Stimulated activated naive CD8-positive, alpha-beta T cell treated with anti-CD3 and anti-CD28 coated beads, Interleukin-15, Interleukin-2, amounts not matched to agents 100 U/mL and 50 U/mL, for 24 hours (primary cell): ENCODE data around the gene ROCK1.
"Not testable (repeated sequence)": the region's sequence is repeated elsewhere in the genome, so short reads cannot be mapped to it uniquely, and the experiment has no call there.

Experiments
- ATAC-seq: fragments of 150-1000 bp; cut with Tn5 transposase; one replicate; pipeline ENCODE4 v1.10.0; 2021
- DNase-seq: peaks from one replicate; pipeline ENCODE4 v3.0.0; 2021

Gene ROCK1

DNA sequence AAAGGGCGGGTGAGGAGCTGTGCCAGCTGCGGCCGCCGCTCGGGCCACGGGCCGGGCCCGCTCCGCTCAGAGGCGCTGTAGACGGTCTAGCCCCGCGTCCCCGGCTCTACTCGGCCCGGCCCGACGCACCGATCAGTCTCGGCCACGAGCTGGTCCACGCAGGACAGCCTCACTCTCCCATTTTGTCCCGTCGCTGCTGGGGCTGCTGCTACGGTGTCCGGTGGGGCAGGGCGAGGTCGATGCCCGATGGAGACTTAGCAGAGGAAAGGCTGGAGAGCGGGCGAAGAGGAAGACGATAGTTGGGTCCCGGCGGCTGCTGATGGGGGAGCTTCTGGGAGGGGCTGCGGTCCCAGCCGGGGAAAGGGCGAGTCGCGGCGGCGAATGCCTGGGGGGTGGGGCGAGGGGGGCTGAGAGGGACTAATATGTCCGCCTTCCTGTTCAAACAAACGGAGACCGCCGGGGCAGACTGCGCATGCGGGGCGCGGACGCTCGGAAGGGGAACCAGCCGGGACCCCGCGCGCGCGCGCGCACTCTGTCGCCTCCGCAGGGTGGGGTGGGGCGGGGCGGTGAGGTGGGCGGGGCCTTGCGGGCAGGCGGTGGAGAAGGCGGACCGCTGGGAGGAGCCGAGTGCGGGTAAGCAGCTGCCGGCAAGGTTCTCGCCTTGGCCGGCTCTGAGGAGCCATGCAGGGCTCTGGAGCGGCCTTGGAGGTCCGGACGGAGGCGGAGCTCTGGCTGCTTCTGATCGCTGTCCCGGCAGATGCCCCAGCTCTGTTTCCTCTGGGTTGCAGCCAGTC, at the start of gene ROCK1:
ROCK1 (minus strand) TSS at position 468 of the 794 bp plus-strand sequence. CDS start 903 bp downstream, outside the sequence.
- peak; percentile 88 for ATAC-seq
- DNase-seq = peak; percentile 99

DNA sequence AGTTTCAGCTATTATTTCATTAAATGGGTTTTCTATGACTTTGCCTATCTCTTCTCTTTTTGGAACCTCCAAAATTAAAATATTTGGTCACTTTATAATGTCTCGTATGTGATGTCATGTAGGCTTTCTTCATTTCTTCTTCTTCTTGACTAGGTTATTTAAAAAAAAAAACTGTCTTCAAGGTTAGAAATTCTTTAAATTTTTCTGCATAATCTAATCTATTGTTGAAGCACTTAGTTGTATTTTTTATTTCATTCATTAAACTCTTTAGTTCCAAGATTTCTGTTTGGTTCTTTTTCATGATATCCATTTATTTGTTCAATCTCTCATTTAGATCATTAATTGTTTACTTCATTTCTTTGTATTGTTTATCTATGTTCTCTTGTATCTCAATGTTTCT, 43.8 kb upstream of the ROCK1 start:
- ATAC-seq = no peak
- DNase-seq = no peak

DNA sequence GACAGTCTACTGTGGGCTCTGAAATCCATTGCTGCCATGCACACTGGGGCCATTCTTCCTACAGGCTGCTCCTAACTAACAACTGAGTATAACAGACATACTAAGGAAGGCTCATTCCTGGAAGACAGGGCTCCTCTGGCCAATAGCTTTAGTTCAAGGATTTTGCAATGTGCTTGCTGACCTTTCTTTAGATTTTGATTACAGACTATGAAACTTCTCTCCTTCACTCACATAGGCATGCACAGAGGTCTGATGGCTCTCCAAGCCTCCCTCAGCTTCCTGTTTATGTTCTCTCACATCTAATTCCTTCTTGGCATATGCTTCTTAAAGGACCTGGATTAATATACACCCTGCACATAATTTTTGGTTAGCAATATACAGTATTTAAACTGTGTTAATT, 34.4 kb upstream of the ROCK1 start:
- ATAC-seq (no peak), DNase-seq (no peak)

DNA sequence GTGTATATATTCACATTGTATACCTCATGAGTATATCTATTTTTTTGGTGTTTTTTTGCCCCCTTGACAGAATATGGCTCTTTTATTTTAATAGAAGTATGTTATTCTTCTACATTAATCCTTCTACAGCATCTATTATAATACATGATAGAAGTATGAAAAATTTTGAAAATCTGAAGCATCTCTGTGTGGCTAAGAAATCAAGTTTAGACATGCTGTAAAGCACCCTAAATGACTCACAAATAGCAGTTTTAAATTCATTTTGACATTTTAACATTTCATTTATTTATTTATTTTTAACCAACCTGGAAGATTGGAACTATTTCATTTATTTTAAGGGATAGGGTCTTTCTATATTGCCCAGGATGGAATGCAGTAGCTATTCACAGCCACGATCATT, 33.8 kb upstream of the ROCK1 start:
- ATAC-seq = no peak

DNA sequence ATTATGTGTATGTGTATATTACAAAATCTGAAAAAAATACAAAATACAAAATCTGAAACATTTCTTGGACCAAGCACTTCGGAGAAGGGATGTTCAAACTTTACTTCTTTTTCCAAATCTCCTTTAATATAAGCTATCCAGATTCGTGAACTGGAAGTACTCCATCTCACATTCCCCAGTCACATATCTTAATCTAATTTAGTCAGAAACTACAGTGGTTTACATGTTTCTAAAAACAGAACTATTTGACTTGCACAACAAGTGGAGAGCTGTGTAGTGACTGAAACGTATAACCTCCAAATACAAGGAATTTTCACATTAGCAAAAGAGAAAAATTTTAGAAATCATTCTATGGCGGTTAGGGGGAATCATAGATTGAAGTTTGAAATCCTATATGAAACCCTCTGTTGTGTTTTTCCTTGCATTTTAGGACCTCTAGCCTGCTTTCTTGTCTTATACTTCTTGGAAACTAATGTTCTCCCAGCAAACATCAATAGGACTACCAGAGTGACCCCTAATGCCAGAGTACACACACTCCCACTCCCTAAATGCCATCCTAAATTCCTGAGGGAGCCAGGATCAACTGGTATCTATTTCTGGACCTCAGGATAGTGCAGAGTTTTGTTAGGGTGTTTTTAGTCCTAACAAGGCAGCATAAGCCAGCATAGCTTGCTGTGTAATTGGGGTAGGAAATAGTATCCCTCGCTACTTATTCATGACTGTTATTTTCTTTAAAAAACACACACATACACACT, 30.2 kb upstream of the ROCK1 start:
- DNase-seq (no peak), ATAC-seq (no peak)

More for the DNA sequence above, 33.8 kb upstream of the ROCK1 start:
- DNase-seq = no peak

DNA sequence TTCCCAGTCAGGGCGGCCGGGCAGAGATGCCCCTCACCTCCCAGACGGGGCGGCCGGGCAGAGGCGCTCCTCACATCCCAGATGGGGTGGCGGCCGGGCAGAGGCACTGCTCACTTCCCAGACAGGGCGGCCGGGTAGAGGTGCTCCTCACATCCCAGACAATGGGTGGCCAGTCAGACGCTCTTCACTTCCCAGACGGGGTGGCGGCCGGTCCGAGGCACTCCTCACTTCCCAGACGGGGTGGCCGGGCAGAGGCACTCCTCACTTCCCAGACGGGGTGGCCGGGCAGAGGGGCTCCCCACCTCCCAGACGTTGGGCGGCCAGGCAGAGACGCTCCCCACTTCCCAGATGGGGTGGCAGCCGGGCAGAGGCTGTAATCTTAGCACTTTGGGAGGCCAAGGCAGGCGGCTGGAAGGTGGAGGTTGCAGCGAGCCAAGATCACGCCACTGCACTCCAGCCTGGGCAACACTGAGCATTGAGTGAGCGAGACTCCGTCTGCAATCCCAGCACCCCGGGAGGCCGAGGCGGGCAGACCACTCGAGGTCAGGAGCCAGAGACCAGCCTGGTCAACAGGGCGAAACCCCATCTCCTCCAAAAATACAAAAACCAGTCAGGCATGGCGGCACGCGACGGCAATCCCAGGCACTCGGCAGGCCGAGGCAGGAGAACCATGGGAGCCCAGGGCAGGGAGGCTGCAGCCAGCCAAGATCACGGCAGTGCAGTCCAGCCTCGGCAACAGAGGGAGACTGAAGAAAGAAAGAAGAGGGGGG, 26.3 kb upstream of the ROCK1 start:
- not testable (repeated sequence) for ATAC-seq, DNase-seq

DNA sequence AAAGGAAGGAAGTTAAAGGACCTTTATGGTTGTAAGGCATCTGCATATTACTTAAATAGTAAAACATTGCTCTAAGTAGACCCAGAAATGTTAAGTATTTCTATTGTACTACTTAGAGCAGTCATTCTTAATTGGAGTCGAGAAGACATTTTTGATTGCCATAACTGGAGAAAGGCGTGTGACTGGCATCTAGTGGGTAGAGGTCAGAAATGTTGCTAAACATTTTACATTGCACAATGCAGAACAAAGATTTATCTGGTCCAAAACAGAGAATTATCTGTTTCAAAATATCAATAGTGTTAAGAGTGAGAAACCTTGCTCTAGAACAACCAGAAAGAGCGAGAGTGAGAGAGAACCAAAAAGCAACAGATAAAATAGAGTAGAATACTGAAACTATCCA, 23.3 kb upstream of the ROCK1 start:
- ATAC-seq = no peak
- no peak for DNase-seq

DNA sequence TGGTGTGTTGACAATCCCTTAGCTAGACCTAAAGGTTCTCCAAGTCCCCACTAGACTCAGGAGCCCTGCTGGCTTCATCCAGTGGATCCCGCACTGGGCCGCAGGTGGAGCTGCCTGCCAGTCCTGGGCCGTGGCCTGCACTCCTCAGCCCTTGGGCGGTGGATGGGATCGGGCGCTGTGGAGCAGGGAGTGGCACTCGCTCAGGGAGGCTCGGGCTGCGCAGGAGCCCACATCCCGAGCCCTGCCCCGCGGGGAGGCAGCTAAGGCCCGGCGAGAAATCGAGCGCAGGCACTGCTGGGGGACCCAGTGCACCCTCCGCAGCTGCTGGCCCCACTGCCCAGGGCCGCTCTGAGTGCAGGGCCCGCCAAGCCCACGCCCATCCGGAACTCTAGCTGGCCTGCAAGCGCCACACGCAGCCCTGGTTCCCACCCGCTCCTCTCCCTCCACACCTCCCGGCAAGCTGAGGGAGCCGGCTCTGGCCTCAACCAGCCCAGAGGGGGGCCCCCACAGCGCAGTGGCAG, 20.8 kb upstream of the ROCK1 start:
- DNase-seq (no peak), ATAC-seq (no peak)

DNA sequence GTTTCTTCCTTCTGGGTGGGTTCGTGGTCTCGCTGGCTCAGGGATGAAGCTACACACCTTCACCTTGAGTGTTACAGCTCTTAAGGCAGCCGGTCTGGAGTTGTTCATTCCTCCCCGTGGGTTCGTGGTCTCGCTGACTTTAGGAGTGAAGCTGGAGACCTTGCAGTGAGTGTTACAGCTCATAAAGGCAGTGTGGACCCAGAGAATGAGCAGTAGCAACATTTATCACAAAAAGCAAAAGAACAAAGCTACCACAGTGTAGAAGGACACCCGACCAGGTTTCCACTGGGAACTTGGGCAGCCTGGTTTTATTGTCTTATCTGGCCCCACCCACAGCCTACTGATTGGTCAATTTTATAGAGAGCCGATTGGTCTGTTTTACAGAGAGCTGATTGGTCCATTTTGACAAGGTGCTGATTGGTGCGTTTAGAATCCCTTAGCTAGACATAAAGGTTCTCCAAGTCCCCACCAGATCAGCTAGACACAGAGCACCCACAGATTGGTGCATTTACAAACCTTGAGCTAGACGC, 20.1 kb upstream of the ROCK1 start:
- ATAC-seq = no peak
- no peak for DNase-seq

DNA sequence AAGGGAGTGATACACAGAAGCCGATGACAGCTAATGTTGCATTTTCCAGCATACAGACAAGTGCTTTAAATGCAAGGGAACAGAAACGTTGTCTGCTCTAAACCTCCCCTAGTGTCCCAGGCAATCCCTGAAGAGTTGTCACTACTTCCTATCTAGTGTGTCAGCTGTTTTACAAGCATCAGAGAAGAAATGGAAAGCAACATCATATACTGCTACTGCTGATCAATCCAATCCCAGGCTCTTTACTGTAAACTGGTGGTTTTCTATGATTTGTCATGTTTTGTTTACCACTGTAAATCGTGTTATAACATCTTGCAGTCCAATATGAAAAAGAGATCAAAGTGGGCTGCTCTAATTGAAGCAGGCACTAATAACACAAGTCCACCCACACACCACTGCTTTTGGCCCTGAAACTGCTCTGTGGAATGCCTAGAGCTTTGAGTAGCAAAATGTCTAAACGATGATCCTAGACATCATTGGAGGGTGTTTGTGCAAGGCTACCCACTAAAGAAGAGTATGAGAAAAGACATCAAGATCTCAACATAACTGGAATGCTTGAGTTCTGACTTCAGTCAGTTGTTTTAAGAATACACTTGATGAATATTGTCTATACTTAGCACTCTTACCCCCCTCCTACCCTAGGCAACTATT, 18.1 kb upstream of the ROCK1 start:
- DNase-seq (no peak), ATAC-seq (no peak)

DNA sequence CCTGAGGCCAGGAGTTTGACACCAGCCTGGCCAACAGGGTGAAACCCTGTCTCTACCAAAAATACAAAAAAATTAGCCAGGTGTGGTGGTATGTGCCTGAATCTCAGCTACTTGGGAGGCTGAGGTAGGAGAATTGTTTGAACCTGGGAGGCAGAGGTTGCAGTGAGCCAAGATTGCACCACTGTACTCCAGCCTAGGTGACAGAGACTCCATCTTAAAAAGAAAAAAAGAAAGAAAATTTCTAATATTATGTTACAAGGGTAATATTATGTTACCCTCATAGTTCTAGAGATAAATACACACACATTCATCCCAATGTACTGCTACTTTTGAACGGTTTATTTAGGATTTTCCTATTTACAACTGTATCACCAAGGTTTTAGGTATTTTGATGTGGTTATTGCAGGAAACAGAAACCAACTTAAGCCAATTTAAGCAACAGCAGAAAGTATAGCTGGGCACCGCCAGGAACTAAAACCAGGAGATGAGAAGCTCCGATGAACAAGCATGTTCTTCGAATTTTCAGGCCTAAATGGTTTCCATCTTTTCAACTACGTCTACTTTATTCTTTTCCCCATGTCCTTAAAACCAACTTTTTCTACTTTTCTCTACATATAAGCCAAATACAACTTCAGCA, 11.8 kb upstream of the ROCK1 start:
- ATAC-seq = no peak

DNA sequence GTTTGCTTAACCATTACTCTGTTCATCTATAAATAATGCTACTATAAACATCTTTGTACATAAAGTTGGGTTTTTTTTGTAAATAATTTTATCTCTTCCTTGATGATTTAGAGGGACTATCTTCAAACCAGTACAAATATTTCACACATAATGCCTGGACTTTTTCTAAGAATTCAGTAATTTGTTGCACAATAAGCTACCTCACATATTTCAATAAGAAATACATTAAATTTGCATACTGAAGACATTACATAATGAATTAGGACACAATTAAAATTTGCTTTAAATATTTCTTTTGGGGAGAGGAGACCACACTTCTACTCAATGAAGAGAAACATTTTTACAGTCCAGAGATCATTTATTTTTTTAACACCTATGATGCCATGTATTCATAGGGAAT, 7.2 kb upstream of the ROCK1 start:
- no peak for ATAC-seq
- no peak for DNase-seq

More for the DNA sequence above, 11.8 kb upstream of the ROCK1 start:
- no peak for DNase-seq

DNA sequence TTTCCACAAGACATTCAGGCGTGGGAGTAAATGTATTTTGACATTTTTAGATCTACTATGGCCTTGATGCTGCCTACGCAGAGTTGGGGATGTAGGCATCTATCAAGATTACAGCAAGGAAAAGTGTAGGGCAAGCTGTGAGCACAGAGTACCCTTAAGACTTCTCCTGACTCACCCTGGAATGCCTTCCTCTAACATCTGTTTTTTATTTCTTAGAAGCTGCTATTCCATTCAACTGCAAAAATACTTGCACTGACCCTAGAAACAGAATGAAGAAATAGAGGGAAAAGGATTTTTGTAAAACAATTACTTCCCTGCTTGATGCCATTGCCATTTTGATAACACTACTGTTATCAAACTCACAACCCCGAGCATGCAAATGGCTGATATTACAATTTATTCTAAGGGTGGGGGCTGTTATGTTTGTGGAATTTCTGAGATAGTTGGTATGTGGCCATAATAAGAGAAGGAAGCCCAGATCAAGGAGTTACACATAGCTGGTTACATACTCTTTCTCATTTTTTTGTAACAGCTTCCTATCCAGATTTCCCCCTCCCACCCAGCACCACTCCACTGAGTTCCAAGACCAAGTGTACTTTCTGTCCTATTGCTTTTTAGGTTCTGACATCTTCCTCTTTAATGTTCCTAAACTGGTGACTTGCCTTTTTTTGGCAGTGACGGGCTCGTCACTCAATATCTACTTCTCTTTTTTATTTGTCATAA, 6.0 kb upstream of the ROCK1 start:
- no peak for DNase-seq
- ATAC-seq = no peak

DNA sequence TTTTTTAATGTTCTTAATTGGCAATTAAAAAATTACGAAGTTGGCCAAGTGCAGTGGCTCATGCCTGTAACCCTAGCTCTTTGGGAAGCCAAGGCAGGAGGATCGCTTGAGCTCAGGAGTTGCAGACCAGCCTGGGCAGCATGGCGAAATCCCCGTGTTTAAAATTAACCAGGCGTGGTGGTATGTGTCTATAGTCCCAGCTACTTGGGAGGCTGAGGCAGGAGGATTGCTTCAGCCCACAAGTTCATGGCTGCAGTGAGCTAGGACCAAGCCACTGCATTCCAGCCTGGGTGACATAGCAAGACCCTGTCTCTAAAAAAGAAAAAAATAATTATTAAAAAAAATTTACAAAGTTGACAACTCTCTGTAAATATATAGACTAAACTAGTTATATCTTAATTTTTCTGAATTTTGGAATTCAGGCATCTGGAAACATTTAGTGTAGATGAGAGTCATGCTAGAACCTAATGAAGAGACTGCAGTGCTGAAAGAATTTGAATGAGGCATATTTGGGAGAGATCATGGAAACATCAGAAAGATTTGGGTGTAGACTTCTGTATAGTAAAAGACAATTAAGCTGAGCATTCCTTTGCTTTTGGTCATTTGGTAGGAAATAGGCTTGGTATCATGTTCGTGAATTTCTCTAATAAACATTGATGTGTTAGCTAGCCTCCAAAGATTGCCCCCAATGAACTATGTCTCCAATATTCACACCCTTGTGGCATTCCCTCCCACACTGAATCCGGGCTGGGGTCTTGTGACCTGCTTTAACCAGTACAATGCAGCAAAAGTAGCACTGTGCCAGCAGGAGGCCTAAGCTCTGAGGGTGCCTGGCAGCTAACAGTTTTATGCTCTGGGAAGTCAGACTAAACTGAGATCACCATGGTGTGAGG, 4.2 kb upstream of the ROCK1 start:
- ATAC-seq (no peak), DNase-seq (no peak)

DNA sequence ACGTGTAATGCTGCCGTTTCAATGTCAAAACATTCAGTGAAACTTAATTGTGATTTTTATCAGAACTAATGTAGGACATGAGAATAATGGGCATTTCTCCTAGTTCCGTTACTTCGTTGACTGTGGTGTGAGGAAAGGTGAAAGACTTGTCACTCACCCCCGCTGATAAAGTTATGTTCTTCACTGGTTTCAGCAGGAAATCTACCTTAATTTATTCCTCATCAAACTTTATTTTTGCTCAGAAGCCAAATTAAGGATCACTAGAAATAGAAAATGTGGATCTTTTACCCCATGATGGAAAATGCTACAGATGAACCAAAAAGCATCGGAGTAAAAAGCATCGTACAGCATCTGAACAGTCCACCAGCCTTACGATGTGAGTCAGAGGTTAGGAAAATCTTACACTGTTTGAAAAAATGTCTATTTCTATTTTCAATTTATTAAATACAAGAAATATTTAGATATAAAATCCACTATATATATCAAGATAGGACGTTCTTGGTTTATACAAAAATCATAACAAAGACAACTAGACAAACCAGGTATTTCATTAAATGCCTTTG, 1.0 kb upstream of the ROCK1 start:
- no peak for ATAC-seq
- no peak for DNase-seq

DNA sequence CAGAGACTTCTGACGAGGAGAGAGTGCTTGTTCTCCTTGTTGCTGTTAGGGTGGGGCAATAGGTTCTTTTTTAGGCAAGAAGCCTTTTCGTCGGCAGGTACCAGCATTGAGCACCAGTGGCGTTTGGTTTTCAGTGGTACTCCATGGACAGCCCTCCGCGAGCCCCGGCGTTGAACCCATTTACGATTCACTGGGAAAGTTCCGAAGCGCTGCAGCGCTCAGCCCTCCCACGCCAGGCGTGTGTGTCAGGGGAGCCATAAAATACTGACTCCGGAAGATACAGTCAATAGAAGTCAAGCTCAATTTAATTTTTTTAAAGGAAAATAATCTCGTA, 494 bp upstream of the ROCK1 start:
- ATAC-seq (peak; percentile 15), DNase-seq (peak; percentile 57)

DNA sequence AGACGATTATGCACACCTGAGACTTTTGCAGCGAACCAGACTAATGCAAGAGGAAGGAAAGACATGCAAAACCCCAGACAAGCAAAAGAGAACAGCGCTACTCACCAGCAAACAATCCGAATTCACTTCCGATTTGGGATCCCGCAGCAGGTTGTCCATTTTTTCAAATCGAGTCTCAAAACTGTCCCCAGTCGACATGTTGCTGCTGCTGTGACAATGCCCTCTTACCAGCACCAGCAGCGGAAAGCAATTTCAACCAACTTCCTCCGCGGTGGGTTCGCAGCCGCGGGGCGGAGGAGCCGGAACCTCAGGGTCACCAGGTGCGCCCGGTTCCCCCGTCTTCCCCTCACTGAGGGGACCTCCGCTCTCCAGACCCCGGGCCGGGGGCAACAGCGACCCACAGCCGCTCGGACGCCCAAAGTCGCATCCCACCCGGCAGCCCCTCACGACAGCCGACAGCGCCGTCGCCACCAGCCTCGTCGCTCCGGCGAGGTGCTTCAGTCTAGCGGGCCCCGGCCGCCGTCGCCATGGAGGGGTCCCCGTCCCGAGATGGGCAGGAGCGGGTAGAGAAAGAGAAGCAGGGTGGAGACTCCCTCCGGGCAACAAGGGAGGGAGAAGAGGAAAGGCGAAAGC, 784 bp downstream of the ROCK1 start:
- ATAC-seq (peak; percentile 11), DNase-seq (peak; percentile 69)

DNA sequence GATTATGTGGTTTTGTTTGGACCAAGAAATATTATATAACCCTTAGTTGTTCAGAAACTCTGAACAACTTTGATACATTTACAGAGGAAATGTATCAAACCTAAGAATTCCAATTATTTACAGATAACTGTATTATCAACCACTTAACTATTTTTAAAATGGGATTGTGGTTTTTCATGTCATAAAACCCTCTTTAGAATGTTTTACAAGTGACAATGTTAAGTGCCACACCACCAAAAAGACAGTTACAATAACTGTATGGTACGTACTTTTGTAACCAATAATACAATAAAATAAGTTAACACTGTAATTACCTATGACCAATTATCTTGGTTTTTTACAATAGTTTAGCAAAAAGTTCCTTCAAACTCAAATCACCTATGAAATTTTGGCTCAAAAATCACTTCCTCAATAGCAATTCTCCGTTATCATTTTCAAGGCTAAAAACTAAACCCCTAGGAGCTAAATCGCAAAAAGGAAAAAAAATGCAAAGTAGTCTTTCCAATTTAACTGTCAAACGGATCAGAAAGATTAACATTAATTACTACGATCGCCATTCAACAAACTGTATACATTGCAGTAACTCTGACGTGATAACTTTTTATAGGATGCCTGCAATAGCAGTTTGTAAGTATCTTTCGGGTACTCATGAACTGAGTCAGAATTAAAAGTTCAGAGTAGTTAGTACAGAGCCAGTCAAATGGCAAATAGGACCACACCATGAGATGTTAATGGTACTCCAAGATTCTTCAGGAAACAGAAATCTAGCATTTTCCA, 1.5 kb downstream of the ROCK1 start:
- DNase-seq (no peak), ATAC-seq (no peak)
